AG04450 (cell line): Measurements from ENCODE around the gene KCNJ12. TPM values are rescaled to one million over a fixed set of nuclear protein-coding genes. Genes with fewer than 3 reads are reported as not detected.

Experiments used
- CTCF ChIA-PET: fragments of 300-600, 350-600 bp; formaldehyde crosslinking; extraction: SDS; loops from one replicate; lab custom pipeline; 2022; ENCODE audit warnings: antibody characterized with exemption, inconsistent platforms; lab: Charles Lee
- POLR2A ChIA-PET: fragments of 350-600 bp; formaldehyde crosslinking; extraction: SDS; loops from one replicate; lab custom pipeline; 2021; ENCODE audit warnings: antibody characterized with exemption, inconsistent platforms; lab: Yijun Ruan, JAX
- DNase-seq: peaks from one replicate; pipeline ENCODE4 v3.0.0-alpha.2; 2011; ENCODE audit warnings: low read depth, low spot score
- H3K27ac ChIP-seq: one replicate; pipeline ENCODE4 v1.5.1; 2012; ENCODE audit warnings: low read depth, low read length, control low read depth
- H3K27me3 ChIP-seq: one replicate; pipeline ENCODE4 v1.6.0; 2012; ENCODE audit warnings: low read length; ENCODE audit not compliant: control insufficient read depth, insufficient read depth
- H3K4me3 ChIP-seq: 2 replicates; pipeline ENCODE4 v1.5.1; 2011; ENCODE audit warnings: mild to moderate bottlenecking, low read depth, low read length, control low read depth
- H3K9me3 ChIP-seq: 2 replicates; pipeline ENCODE4 v1.5.1; 2012; ENCODE audit warnings: low read length; ENCODE audit not compliant: control insufficient read depth, insufficient read depth
- CTCF ChIP-seq: IDR thresholded peaks from 2 replicates; pipeline ENCODE4 v1.5.1; 2011; ENCODE audit warnings: low read depth, low read length, control low read depth, inconsistent platforms
- polyA plus RNA-seq: library from polyadenylated mRNA; depleted of rRNA; stranded (reverse); fragments of >200 nt; gene quantifications from 2 replicates; pipeline ENCODE4 v1.2.3, GENCODE V29; 2011

Gene KCNJ12
- polyA plus RNA-seq, 1 experiment: 0.02 TPM

- Histone ChIP-seq H3K27me3 (peaks cover 39% of the 10 kb centered on the region), H3K27ac (no peak overlapping the region), H3K9me3 (no peaks in the 10 kb centered on the region), H3K4me3 (no peak overlapping the region)
- TF ChIP-seq CTCF: no peak
- ChIA-PET POLR2A (interaction anchor here (0.6 kb wide), 1 partner anchor 73 kb away, joined by 4 read pairs; no protein-coding TSS in a partner anchor), CTCF (no interaction called here)
- DNase-seq: no peak
These were observed 14.9 kb upstream of the KCNJ12 start for GRCh38 chr17:21361020-21361809.

- CTCF ChIA-PET: no interaction called here
- H3K9me3 ChIP-seq: no peaks in the 10 kb centered on the region
- no peak for TF ChIP-seq CTCF
- DNase-seq: no peak
- POLR2A ChIA-PET: no interaction called here
- H3K27me3 ChIP-seq: peaks cover 48% of the 10 kb centered on the region
- H3K27ac ChIP-seq: no peak overlapping the region
- H3K4me3 ChIP-seq: no peak overlapping the region
These were observed 13.7 kb upstream of the KCNJ12 start for GRCh38 chr17:21362331-21362931.

- no peak for DNase-seq
- POLR2A ChIA-PET: no interaction called here
- Histone ChIP-seq H3K27me3 (peaks cover 44% of the 10 kb centered on the region), H3K9me3 (no peaks in the 10 kb centered on the region), H3K4me3 (no peak overlapping the region), H3K27ac (no peak overlapping the region)
- no peak for TF ChIP-seq CTCF
- CTCF ChIA-PET: no interaction called here
These were observed 12.1 kb upstream of the KCNJ12 start for GRCh38 chr17:21363776-21364642.

GRCh38 chr17:21365016-21365415 lies 11.1 kb upstream of the KCNJ12 start:
- H3K27ac ChIP-seq: no peak overlapping the region
- no peak for TF ChIP-seq CTCF
- CTCF ChIA-PET: no interaction called here
- DNase-seq: no peak
- H3K27me3 ChIP-seq: peaks cover 37% of the 10 kb centered on the region
- no peak overlapping the region for H3K4me3 ChIP-seq
- H3K9me3 ChIP-seq: no peaks in the 10 kb centered on the region
- POLR2A ChIA-PET: no interaction called here
